ENCODE measurements around the gene LHX4. TPM values are rescaled to one million over a fixed set of nuclear protein-coding genes. Genes with fewer than 3 reads are reported as not detected.
"Not testable (repeated sequence)": the region's sequence is repeated elsewhere in the genome, so short reads cannot be mapped to it uniquely, and the experiment has no call there.

LHX4 gene
- polyA plus RNA-seq, 4 donors = 0.18 to 2.9 (median 0.25) TPM

DNA sequence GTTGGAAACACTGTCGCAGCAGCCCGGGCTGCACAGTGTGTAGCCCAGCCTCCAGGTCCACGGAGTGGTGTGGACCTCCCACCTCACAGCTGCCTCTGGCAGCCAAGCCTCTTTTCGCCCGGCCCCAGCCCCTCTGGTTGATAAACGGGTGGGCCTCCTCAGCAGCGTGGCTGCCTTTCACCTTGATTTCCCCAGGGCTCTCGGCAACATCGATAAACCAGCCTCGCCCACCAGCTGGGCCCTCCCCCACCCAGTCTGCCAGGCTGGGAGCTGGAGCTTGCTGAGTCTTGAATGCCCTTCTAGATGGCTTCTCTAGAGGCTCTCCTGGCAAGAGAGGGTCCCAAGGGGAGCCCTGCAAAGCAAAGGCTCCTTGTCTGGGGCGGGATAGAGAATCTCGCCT lies 31.0 kb upstream of the LHX4 start:
- H3K27ac ChIP-seq (ENCODE audit: low read depth in 1 of 3, low read length in 2 of 3) = no peak overlapping the region
- DNase-seq = no peak
- peaks cover 0 to 39% (median 3%) of the 10 kb centered on the region in 3 donors for H3K36me3 ChIP-seq (ENCODE audit: control insufficient read depth in 3 of 3, insufficient read depth in 2 of 3, low read depth in 1 of 3, low read length in 3 of 3)
- H3K27me3 ChIP-seq (ENCODE audit: control insufficient read depth in 3 of 3, insufficient read depth in 3 of 3, low read length in 3 of 3) = no peaks in the 10 kb centered on the region
- H3K4me1 ChIP-seq (ENCODE audit: control insufficient read depth in 3 of 3, insufficient read depth in 2 of 3, low read depth in 1 of 3, low read length in 2 of 3) = no peaks in the 10 kb centered on the region
- 80 to 89% (median 86%) methylated on average over 12 of the region's 12 CpGs for WGBS, 3 donors
- no peak overlapping the region for H3K4me3 ChIP-seq (ENCODE audit: low read depth in 1 of 3, low read length in 3 of 3)
- FAIRE-seq = no peak
- no peaks in the 10 kb centered on the region for H3K9me3 ChIP-seq (ENCODE audit: control insufficient read depth in 2 of 2, insufficient read depth in 1 of 2, low read depth in 1 of 2, low read length in 1 of 2)

DNA sequence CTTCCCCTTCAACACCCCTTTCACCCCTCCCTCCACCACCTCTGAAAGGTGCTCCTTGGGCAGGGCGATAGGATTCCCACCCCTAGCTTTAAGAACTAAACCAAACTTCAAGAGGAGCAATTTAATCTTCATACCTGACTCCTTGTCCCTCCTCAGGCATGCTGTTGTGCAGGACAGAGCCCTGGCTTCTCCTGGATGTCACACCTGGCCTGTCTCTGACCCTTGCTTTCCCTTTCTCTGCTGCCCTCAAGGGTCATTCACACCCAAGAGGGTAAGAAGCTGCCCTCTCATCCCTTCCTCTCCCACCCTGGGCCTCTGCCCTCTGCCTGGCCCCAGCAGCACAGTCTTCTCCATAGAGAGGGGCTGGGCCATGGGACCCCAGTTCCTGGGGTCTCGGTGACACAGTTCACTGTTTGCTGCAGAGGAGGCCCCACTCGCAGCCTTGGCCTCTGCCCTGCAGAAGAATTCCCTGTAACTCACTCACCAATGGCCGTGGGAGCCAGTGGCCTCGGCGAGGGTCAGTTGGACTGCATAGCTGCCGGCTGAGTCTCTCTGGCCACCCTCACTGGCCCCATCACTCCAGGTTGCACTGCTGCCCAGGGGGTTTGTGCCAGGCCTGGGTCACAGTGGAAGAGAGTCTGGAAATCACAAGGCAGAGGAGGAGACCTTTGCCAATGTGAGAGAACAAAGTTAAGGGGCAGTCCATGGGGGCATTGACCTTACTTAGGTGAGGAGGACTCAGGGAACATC lies 28.4 kb upstream of the LHX4 start:
- no peak for DNase-seq
- WGBS, 3 donors = 87 to 95% (median 90%) methylated on average over 7 of the region's 7 CpGs
- no peak for FAIRE-seq

DNA sequence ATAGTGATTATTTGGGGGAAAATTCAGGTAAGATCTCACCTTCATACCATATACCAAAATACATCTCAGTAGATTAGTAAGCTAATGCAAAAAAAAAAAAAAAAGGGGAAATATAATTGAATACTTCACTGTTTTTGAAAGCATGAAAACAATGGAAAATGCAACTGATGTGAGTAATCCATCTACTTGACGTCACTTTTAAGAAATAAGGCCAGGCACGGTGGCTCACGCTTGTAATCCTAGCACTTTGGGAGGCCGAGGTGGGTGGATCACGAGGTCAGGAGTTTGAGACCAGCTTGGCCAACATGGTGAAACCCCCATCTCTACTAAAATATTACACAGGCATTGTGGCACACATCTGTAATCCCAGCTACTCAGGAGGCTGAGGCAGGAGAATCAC lies 27.5 kb upstream of the LHX4 start:
- peaks cover 0 to 14% (median 0%) of the 10 kb centered on the region in 3 donors for H3K36me3 ChIP-seq (ENCODE audit: control insufficient read depth in 3 of 3, insufficient read depth in 2 of 3, low read depth in 1 of 3, low read length in 3 of 3)
- not testable (repeated sequence) for H3K27ac ChIP-seq (ENCODE audit: low read depth in 1 of 3, low read length in 2 of 3); FAIRE-seq; H3K4me3 ChIP-seq (ENCODE audit: low read depth in 1 of 3, low read length in 3 of 3); H3K9me3 ChIP-seq (ENCODE audit: control insufficient read depth in 2 of 2, insufficient read depth in 1 of 2, low read depth in 1 of 2, low read length in 1 of 2); H3K27me3 ChIP-seq (ENCODE audit: control insufficient read depth in 3 of 3, insufficient read depth in 3 of 3, low read length in 3 of 3); H3K4me1 ChIP-seq (ENCODE audit: control insufficient read depth in 3 of 3, insufficient read depth in 2 of 3, low read depth in 1 of 3, low read length in 2 of 3); DNase-seq
- WGBS, 3 donors = 81 to 95% (median 93%) methylated on average over 5 of the region's 5 CpGs

More for the DNA sequence above, 28.4 kb upstream of the LHX4 start:
- Histone ChIP-seq H3K27me3 (ENCODE audit: control insufficient read depth in 3 of 3, insufficient read depth in 3 of 3, low read length in 3 of 3) (no peaks in the 10 kb centered on the region), H3K4me1 (ENCODE audit: control insufficient read depth in 3 of 3, insufficient read depth in 2 of 3, low read depth in 1 of 3, low read length in 2 of 3) (no peaks in the 10 kb centered on the region), H3K4me3 (ENCODE audit: low read depth in 1 of 3, low read length in 3 of 3) (no peak overlapping the region), H3K9me3 (ENCODE audit: control insufficient read depth in 2 of 2, insufficient read depth in 1 of 2, low read depth in 1 of 2, low read length in 1 of 2) (no peaks in the 10 kb centered on the region), H3K27ac (ENCODE audit: low read depth in 1 of 3, low read length in 2 of 3) (no peak overlapping the region), H3K36me3 (ENCODE audit: control insufficient read depth in 3 of 3, insufficient read depth in 2 of 3, low read depth in 1 of 3, low read length in 3 of 3) (peaks cover 0 to 19% (median 0%) of the 10 kb centered on the region in 3 donors)

DNA sequence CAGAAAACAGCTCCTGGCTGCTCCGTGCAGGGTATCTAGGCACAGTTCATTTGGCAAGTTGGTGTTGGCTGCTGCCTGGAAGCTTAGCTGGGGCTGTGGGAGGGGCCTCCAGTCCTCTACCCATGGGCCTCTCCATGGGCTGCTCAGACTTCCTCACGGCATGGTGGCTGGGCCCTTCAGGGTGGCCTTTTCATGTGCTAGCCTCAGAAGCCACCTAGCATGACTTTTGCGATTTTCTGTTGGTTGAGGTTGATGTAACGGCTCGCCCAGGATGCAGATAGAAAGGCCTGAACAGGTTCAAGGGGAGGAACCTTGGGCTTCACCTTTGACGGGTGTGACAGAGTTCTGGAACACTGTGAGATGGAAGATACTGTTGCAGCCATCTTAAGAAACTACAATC lies 25.8 kb upstream of the LHX4 start:
- Histone ChIP-seq H3K4me3 (ENCODE audit: low read depth in 1 of 3, low read length in 3 of 3) (no peak overlapping the region), H3K4me1 (ENCODE audit: control insufficient read depth in 3 of 3, insufficient read depth in 2 of 3, low read depth in 1 of 3, low read length in 2 of 3) (no peaks in the 10 kb centered on the region), H3K9me3 (ENCODE audit: control insufficient read depth in 2 of 2, insufficient read depth in 1 of 2, low read depth in 1 of 2, low read length in 1 of 2) (no peaks in the 10 kb centered on the region), H3K36me3 (ENCODE audit: control insufficient read depth in 3 of 3, insufficient read depth in 2 of 3, low read depth in 1 of 3, low read length in 3 of 3) (no peaks in the 10 kb centered on the region), H3K27me3 (ENCODE audit: control insufficient read depth in 3 of 3, insufficient read depth in 3 of 3, low read length in 3 of 3) (no peaks in the 10 kb centered on the region), H3K27ac (ENCODE audit: low read depth in 1 of 3, low read length in 2 of 3) (no peak overlapping the region)
- WGBS, 3 donors = 80 to 87% (median 83%) methylated on average over 6 of the region's 6 CpGs
- no peak for FAIRE-seq
- DNase-seq = no peak

DNA sequence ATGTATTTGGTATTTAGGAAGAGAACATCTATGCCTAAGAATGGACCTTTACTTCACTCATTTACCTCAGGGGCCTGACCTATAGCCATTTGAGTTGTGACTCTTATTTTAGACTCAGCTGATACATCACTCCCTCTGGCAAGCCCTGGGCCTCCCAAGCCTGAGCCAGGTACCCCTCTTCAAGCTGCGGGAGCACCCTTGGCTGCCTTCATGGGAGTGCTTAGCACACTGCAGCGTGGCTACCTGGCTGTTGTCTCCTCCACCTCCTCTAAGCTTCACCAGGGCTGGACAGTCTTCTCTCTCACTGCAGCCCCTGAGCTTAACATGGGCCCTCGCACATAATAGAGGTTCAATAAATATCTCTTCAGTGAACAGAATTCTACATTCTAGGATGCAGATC lies 23.5 kb upstream of the LHX4 start:
- no peaks in the 10 kb centered on the region for H3K4me1 ChIP-seq (ENCODE audit: control insufficient read depth in 3 of 3, insufficient read depth in 2 of 3, low read depth in 1 of 3, low read length in 2 of 3)
- WGBS, 3 donors = 82 to 91% (median 89%) methylated on average over 3 of the region's 3 CpGs
- H3K36me3 ChIP-seq (ENCODE audit: control insufficient read depth in 3 of 3, insufficient read depth in 2 of 3, low read depth in 1 of 3, low read length in 3 of 3) = no peaks in the 10 kb centered on the region
- no peak overlapping the region for H3K4me3 ChIP-seq (ENCODE audit: low read depth in 1 of 3, low read length in 3 of 3)
- DNase-seq (no peak), FAIRE-seq (no peak)
- H3K9me3 ChIP-seq (ENCODE audit: control insufficient read depth in 2 of 2, insufficient read depth in 1 of 2, low read depth in 1 of 2, low read length in 1 of 2) = no peaks in the 10 kb centered on the region
- peaks cover 0 to under 1% (median 0%) of the 10 kb centered on the region in 3 donors for H3K27me3 ChIP-seq (ENCODE audit: control insufficient read depth in 3 of 3, insufficient read depth in 3 of 3, low read length in 3 of 3)
- no peak overlapping the region for H3K27ac ChIP-seq (ENCODE audit: low read depth in 1 of 3, low read length in 2 of 3)

DNA sequence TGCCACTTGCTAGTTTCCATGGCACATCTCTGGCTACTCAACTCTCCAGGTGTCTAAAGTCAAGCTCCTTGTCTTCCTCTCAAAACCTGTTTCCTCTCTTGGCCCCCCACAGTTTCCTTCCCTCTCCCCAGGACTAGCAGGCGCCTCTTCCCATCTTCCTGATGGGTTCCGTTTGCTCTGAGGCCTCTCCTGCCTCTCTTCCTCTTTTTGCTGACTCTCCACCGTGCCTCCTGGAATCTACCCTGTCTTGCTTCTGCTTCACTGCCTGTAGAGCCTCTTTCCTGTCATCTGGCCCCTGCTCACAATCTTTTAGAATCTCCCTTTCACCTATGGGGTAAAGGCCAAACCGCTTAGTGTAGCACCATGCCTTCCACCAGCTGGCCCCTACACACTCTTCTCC lies 21.8 kb upstream of the LHX4 start:
- H3K4me1 ChIP-seq (ENCODE audit: control insufficient read depth in 3 of 3, insufficient read depth in 2 of 3, low read depth in 1 of 3, low read length in 2 of 3) = no peaks in the 10 kb centered on the region
- FAIRE-seq (no peak), DNase-seq (no peak)
- H3K27me3 ChIP-seq (ENCODE audit: control insufficient read depth in 3 of 3, insufficient read depth in 3 of 3, low read length in 3 of 3) = peaks cover 0 to 2% (median 0%) of the 10 kb centered on the region in 3 donors
- H3K4me3 ChIP-seq (ENCODE audit: low read depth in 1 of 3, low read length in 3 of 3) = no peak overlapping the region
- no peak overlapping the region for H3K27ac ChIP-seq (ENCODE audit: low read depth in 1 of 3, low read length in 2 of 3)
- WGBS, 3 donors = 60 to 68% (median 63%) methylated on average over 4 of the region's 4 CpGs
- no peaks in the 10 kb centered on the region for H3K36me3 ChIP-seq (ENCODE audit: control insufficient read depth in 3 of 3, insufficient read depth in 2 of 3, low read depth in 1 of 3, low read length in 3 of 3)
- no peaks in the 10 kb centered on the region for H3K9me3 ChIP-seq (ENCODE audit: control insufficient read depth in 2 of 2, insufficient read depth in 1 of 2, low read depth in 1 of 2, low read length in 1 of 2)

DNA sequence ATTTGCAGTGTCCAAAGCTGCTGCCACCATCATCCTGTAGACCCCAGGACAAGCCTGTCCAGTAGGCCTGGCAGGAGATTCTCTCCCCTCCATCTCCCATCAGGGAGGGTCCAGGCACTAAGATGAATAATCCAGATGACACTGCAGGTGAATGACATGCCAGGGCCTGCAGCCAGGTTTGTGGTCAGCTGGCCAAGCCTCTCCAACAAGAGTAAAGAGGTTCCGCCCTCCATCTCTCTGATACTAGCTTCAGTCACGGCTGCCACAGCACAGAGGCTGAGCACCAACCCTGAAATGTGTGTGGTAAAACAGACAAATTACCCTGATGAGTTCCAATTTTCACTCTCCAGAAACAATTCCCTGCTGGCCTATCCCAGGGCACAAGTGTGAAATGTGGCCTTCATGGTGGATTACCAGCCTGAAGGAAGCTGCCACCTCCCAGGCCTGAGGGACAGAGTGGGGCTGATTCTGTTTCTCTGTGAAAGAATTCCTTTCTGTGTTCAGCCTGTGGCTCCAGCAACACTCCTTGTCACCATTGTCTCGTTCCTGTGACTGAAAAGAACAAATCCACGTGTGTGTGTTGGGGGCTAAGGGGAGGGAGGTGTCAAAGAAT lies 19.9 kb upstream of the LHX4 start:
- DNase-seq (no peak), FAIRE-seq (no peak)
- no peak overlapping the region for H3K27ac ChIP-seq (ENCODE audit: low read depth in 1 of 3, low read length in 2 of 3)
- WGBS, 3 donors = 69 to 83% (median 78%) methylated on average over 4 of the region's 4 CpGs
- no peaks in the 10 kb centered on the region for H3K4me1 ChIP-seq (ENCODE audit: control insufficient read depth in 3 of 3, insufficient read depth in 2 of 3, low read depth in 1 of 3, low read length in 2 of 3)
- H3K36me3 ChIP-seq (ENCODE audit: control insufficient read depth in 3 of 3, insufficient read depth in 2 of 3, low read depth in 1 of 3, low read length in 3 of 3) = no peaks in the 10 kb centered on the region
- no peak overlapping the region for H3K4me3 ChIP-seq (ENCODE audit: low read depth in 1 of 3, low read length in 3 of 3)
- no peaks in the 10 kb centered on the region for H3K9me3 ChIP-seq (ENCODE audit: control insufficient read depth in 2 of 2, insufficient read depth in 1 of 2, low read depth in 1 of 2, low read length in 1 of 2)
- H3K27me3 ChIP-seq (ENCODE audit: control insufficient read depth in 3 of 3, insufficient read depth in 3 of 3, low read length in 3 of 3) = peaks cover 0 to 2% (median 0%) of the 10 kb centered on the region in 3 donors

DNA sequence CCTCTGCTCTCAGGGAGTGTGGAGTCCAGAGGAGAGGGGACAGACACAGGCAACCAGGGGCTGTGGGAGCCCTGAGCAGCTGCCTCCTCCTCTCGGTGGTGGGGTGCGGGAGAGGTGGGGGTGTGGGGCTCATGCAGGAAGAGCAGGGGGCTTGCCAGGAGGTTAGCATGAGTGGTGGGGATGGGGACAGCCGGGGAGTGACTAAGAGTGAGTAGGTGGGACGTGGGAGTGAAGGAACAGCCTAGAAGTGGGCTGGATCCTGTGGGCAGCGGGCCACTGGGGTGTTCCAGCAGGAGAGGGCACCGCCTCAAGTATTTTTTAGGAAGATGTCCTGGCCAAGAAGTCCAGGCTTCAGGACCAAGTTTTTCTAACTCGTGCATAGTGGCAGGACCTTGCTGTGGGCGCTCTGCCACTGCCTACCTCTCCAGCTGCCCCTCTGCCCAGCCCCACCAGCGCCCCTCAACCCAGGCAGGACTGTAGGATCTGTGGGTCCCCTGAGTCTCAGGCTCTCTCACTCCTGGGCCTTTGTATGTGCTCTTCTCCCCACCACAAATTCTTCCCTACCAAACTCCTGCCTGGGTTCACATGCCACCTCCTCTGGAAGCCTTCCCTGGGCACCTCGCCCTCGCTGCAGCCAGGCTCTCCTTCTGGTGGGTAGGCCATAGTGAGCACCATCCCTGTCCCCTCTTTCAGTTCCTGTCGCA lies 18.8 kb upstream of the LHX4 start:
- peaks cover 0 to 2% (median 0%) of the 10 kb centered on the region in 3 donors for H3K27me3 ChIP-seq (ENCODE audit: control insufficient read depth in 3 of 3, insufficient read depth in 3 of 3, low read length in 3 of 3)
- no peaks in the 10 kb centered on the region for H3K4me1 ChIP-seq (ENCODE audit: control insufficient read depth in 3 of 3, insufficient read depth in 2 of 3, low read depth in 1 of 3, low read length in 2 of 3)
- no peak for DNase-seq
- 80 to 85% (median 82%) methylated on average over 11 to 12 of the region's 12 CpGs for WGBS, 3 donors
- no peak for FAIRE-seq
- no peaks in the 10 kb centered on the region for H3K9me3 ChIP-seq (ENCODE audit: control insufficient read depth in 2 of 2, insufficient read depth in 1 of 2, low read depth in 1 of 2, low read length in 1 of 2)
- H3K4me3 ChIP-seq (ENCODE audit: low read depth in 1 of 3, low read length in 3 of 3) = no peak overlapping the region
- H3K36me3 ChIP-seq (ENCODE audit: control insufficient read depth in 3 of 3, insufficient read depth in 2 of 3, low read depth in 1 of 3, low read length in 3 of 3) = no peaks in the 10 kb centered on the region
- no peak overlapping the region for H3K27ac ChIP-seq (ENCODE audit: low read depth in 1 of 3, low read length in 2 of 3)

Data from small intestine (tissue), 7 donors.